HG02870 (cell line): ENCODE data around the gene ID2.

Source experiments
- ATAC-seq: cut with Tn5 transposase; IDR thresholded peaks from one replicate; pipeline ENCODE4 v1.9.1; 2021; ENCODE audit warnings: mild to moderate bottlenecking, moderate library complexity; ENCODE audit not compliant: unreplicated experiment

ID2 gene, protein sequence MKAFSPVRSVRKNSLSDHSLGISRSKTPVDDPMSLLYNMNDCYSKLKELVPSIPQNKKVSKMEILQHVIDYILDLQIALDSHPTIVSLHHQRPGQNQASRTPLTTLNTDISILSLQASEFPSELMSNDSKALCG

GRCh38 chr2:8681786-8682692, at the start of gene ID2:
ID2 (plus strand) TSS chr2:8682056; CDS start chr2:8682166, 110 bp downstream.
- ATAC-seq = peak; percentile 71

DNA sequence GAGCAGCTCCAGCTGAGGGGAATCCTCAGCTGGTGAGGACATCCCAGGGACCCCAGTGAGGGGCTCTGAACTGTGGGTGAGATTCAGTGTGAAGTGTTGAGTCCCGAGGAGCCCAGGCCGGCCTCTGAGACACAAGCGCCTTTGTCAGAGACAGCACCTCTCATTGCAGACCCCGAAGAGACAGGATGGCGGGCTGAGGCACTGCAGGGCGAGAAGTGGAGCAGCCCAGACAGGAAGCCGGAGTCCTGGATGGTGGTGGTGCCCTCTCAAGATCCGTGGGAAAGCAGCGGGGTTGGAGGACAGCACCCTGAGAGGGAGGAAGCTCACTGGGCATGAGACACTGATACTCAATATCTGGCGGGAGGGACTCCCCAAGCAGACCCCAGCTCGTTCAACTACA, 49.1 kb upstream of the ID2 start:
- no peak for ATAC-seq

- ATAC-seq = no peak
These were observed 48.6 kb upstream of the ID2 start for GRCh38 chr2:8633186-8633734.

- ATAC-seq = no peak
These were observed 48.0 kb upstream of the ID2 start for GRCh38 chr2:8633735-8634313.

- ATAC-seq = no peak
These were observed 47.2 kb upstream of the ID2 start for GRCh38 chr2:8634466-8635172.

DNA sequence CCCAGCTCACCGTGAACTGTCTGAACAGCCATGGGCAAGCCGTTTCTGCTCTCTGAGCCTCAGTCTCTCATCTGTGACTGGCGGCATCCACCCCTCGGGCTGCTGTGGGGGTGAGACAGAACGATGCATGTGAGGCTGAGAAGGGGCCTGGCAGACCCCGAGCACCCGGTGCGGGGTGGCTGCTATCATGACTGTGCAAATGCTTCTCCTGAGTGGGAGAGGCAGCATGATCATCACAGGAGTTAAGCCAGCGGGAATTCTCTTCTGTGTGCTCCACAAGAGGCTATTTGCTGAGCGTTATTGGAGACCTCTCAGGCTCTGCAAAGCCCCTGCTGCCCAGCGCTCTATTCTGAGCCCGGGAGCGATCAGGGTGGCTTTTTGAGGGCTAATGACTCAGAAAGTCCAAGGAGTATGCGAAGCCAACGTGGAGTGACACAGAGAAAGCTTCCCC, 45.8 kb upstream of the ID2 start:
- no peak for ATAC-seq

- ATAC-seq = no peak
These were observed 44.9 kb upstream of the ID2 start for GRCh38 chr2:8636721-8637636.

DNA sequence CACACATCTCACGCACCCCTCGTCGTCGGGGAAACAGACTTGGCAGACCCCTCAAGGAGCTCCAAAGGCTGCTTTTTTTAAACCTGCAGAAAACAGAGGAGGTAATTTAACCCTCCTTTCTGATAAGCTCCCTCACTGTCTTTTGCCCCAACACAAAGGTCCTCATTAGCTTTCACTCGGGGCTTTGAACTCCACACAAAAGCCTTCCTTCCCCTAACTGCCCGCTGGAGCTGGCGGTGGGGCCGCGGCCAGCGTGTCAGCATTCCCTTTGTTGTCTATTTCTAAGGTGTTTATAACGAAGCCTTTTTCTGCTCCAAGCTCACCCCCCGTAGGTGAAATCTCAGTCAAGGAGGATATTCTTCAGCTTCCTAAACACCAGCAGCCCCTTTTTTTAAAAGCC, 43.5 kb upstream of the ID2 start:
- no peak for ATAC-seq

GRCh38 chr2:8639122-8639635, 42.7 kb upstream of the ID2 start:
- ATAC-seq = no peak

DNA sequence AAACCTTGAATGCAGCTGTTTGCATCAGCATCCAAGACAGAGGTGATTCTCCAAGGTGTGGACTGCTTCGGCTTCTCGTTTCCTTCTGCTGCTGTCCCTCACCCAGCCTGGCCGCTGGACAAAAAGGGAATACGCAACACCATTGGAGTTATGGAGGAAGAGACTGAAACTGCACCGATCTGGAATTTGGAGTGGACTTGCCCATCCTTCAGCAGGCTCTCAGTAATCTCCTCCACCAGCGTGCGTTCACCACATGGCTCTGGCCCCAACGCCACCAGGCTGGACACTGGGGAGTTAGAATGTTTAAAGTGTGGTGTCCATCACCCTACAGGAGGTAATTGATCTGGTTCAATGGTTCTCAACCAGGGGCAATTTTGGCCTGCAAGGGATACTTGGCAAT, 41.4 kb upstream of the ID2 start:
- no peak for ATAC-seq

- ATAC-seq = no peak
These were observed 40.4 kb upstream of the ID2 start for GRCh38 chr2:8641301-8641965.

- ATAC-seq = no peak
These were observed 39.3 kb upstream of the ID2 start for GRCh38 chr2:8642366-8643068.

GRCh38 chr2:8643250-8643995, 38.4 kb upstream of the ID2 start:
- ATAC-seq = no peak

DNA sequence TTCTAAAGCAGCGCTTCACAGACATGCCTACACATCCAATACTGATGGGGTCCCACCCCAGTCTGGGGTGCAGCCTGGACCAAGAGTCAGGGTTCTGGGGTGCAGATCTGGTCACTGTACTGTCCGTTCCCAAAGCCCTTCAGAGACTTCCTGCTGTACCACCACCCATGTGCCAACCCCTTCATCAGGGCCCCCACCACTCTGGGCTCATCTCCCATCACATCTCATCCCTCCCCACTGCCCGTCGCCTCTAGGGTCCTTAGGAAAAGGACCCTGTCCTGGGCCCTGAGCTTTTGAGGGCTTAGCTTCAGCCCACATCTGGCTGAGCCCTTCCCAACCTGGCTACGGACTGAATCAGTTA, 37.9 kb upstream of the ID2 start:
- no peak for ATAC-seq

DNA sequence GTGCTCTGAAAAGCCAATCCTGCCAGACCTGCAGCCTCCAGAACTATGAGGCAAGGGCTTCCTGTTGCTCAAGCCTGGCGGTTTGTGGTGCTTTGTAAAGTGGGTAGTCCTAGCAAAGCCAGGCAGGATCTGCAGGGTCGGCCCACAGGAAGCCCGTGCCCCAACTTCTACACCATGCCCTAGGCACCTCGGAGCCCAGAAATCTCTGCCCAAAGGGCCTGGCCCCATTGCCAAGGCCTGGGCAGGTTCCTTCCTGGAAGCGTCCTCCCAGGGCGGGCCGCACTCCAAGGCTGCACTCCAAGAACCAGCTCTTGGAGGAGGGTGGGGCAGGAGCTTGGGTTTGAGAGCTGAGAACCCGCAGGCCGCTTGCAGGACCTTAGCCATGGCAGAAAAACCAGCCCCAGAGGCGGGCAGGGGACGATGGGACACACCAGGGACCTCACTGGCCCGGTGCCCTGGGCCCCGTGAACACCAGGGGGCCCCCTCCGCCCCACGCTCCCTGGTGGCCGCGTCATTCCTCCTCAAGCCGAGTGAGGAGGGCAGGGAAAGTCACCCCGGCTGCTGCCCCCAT, 37.2 kb upstream of the ID2 start:
- ATAC-seq = no peak

GRCh38 chr2:8645176-8645831, 36.6 kb upstream of the ID2 start:
- ATAC-seq = no peak

DNA sequence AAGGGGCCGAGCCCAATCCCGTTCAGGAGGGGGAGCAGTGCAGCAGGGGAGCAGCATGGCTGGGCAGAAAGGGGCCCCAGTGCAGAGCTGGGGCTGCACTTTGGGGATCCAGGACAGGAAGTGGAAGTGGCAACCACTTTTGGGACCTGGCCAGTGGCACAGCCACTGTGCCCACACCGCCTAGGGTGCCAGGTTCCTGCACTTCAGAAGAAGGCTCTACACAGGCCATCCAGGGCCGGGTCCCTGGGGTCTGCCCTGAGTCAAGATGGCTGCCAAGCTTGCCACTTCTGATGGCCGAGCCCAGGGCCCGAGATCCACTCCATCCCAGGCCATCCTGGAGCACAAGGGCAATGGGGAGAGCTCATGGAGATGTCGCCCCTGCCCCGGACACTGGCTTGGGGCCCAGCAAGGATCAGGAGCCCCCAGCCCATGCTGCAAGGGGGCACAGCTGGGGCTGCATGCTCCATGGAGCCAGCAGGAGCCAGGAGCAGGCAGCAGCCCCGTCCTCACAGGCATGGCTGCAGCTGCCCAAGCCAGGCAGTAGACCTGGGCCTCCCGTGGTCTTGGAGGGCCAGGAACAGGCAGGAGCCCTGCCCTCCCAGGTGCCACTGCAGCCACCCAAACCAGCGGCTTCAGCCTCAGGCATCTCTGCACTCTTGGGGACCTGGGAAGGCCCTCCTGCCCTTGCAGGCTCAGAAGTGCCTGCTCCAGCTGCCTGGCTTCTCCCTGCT, 35.0 kb upstream of the ID2 start:
- no peak for ATAC-seq
